HepG2 (cell line): ENCODE measurements around the gene ATP6V0D1. TPM values are rescaled to one million over a fixed set of nuclear protein-coding genes. Genes with fewer than 3 reads are reported as not detected.
A peak's percentile ranks its signal among the peaks of the same experiment; 100 is the strongest.

ENCODE experiments used
- CHD4 ChIP-seq: fragments of 200-600 bp; sonication (generic); IDR thresholded peaks from 2 replicates; pipeline ENCODE4 v1.7.0; 2017; ENCODE audit warnings: mild to moderate bottlenecking, low read length, borderline replicate concordance
- ERF ChIP-seq: IDR thresholded peaks from 2 replicates; pipeline ENCODE4 v1.6.1; 2018; ENCODE audit warnings: missing biosample characterization, missing genetic modification reagents
- FOSL1 ChIP-seq: sonication (generic); formaldehyde crosslinking; IDR thresholded peaks from 2 replicates; pipeline ENCODE4 v1.9.0; 2021; ENCODE audit warnings: missing genetic modification reagents, borderline replicate concordance
- GABPA ChIP-seq, 2 experiments: IDR thresholded peaks; 2 replicates each; pipeline ENCODE4 v1.6.1; 2011 to 2016; ENCODE audit warnings: low read depth in 2 of 2, low read length in 1 of 2, missing biosample characterization in 1 of 2, missing genetic modification characterization in 1 of 2
- KAT7 ChIP-seq: IDR thresholded peaks from 2 replicates; pipeline ENCODE4 v1.6.1; 2018; ENCODE audit warnings: borderline replicate concordance, missing compliant biosample characterization
- POLR2A ChIP-seq, 2 experiments: IDR thresholded peaks; 2 replicates each; pipeline ENCODE4 v1.6.1; 2011; ENCODE audit warnings: low read depth in 2 of 2, low read length in 2 of 2, mild to moderate bottlenecking in 1 of 2, moderate library complexity in 1 of 2; ENCODE audit not compliant: insufficient read depth in 1 of 2
- REL ChIP-seq: sonication (generic); formaldehyde crosslinking; conservative IDR thresholded peaks from 2 replicates; pipeline ENCODE4 v1.8.0; 2022; ENCODE audit warnings: mild to moderate bottlenecking, missing genetic modification reagents, moderate library complexity
- SALL2 ChIP-seq: sonication (generic); formaldehyde crosslinking; IDR thresholded peaks from 2 replicates; pipeline ENCODE4 v1.8.1; 2023; ENCODE audit warnings: mild to moderate bottlenecking, missing genetic modification reagents, inconsistent platforms
- SETDB1 ChIP-seq: sonication (generic); formaldehyde crosslinking; IDR thresholded peaks from 2 replicates; pipeline ENCODE4 v1.5.1; 2020; ENCODE audit warnings: missing genetic modification reagents, mild to moderate bottlenecking, borderline replicate concordance
- SRSF1 ChIP-seq: fragments of 200-400 bp; formaldehyde crosslinking; optimal IDR thresholded peaks from 2 replicates; pipeline ENCODE3; 2017; ENCODE audit warnings: mild to moderate bottlenecking, low read depth, low read length, moderate library complexity
- TOPORS ChIP-seq: sonication (generic); formaldehyde crosslinking; IDR thresholded peaks from 2 replicates; pipeline ENCODE4 v1.8.0; 2023; ENCODE audit warnings: mild to moderate bottlenecking, missing genetic modification reagents
- XRCC5 ChIP-seq: fragments of 200-400 bp; formaldehyde crosslinking; optimal IDR thresholded peaks from 2 replicates; pipeline ENCODE3; 2017; ENCODE audit warnings: mild to moderate bottlenecking, low read length
- ZNF724P ChIP-seq: sonication (generic); formaldehyde crosslinking; IDR thresholded peaks from 2 replicates; pipeline ENCODE4 v1.8.0; 2022; ENCODE audit warnings: missing genetic modification reagents, borderline replicate concordance
- ZNF790 ChIP-seq: sonication (generic); formaldehyde crosslinking; IDR thresholded peaks from 2 replicates; pipeline ENCODE4 v1.8.0; 2022; ENCODE audit warnings: missing genetic modification reagents, mild to moderate bottlenecking, borderline replicate concordance
- polyA plus RNA-seq, 8 experiments: library from polyadenylated mRNA; depleted of rRNA in 3 of 8; stranded (reverse) in 7 of 8; unstranded in 1 of 8; fragments of >200 nt; fragmentation: Illumina TruSeq in 4 of 8; extraction: Trizol in 4 of 8; gene quantifications; 2 replicates each; pipeline versions ENCODE4 v1.2.1 to v1.2.3, GENCODE V29; 2011 to 2016; ENCODE audit warnings: low read depth in 4 of 8, missing spikeins in 1 of 8, mixed read lengths in 1 of 8; ENCODE audit not compliant: insufficient read depth in 1 of 8
- total RNA-seq, 5 experiments: library from RNA; depleted of rRNA; stranded (reverse); fragments of >200 nt; fragmentation: Illumina TruSeq; extraction: Trizol; gene quantifications; 2 replicates each; pipeline ENCODE4 v1.2.3, GENCODE V29; 2016; ENCODE audit warnings: low read depth in 1 of 5
- TF ChIP-seq, protein P1 (sequence below): IDR thresholded peaks from 2 replicates; pipeline ENCODE4 v1.6.1; 2016; ENCODE audit warnings: missing biosample characterization, missing genetic modification reagents, low read depth
- TF ChIP-seq, protein P2 (sequence below): sonication (generic); formaldehyde crosslinking; IDR thresholded peaks from 2 replicates; pipeline ENCODE4 v1.5.0; 2020; ENCODE audit warnings: mild to moderate bottlenecking, missing genetic modification reagents, moderate library complexity
- TF ChIP-seq, protein P3 (sequence below): sonication (generic); formaldehyde crosslinking; conservative IDR thresholded peaks from 2 replicates; pipeline ENCODE4 v1.4.0; 2020; ENCODE audit warnings: missing genetic modification reagents
- TF ChIP-seq, protein P4 (sequence below): IDR thresholded peaks from 2 replicates; pipeline ENCODE4 v1.6.1; 2016; ENCODE audit warnings: control low read depth
- TF ChIP-seq, protein P5 (sequence below): sonication (generic); formaldehyde crosslinking; IDR thresholded peaks from 2 replicates; pipeline ENCODE4 v1.5.1; 2020; ENCODE audit warnings: missing genetic modification reagents, mild to moderate bottlenecking, borderline replicate concordance
- TF ChIP-seq, protein P6 (sequence below): sonication (generic); formaldehyde crosslinking; IDR thresholded peaks from 2 replicates; pipeline ENCODE4 v1.8.0; 2022; ENCODE audit warnings: missing genetic modification reagents, low read depth, mild to moderate bottlenecking, borderline replicate concordance

Gene ATP6V0D1
- total and polyA plus RNA-seq, 2 of the 13 experiments (the other 11 are each of a cell fraction or from before 2014, with no cell fraction given), result 51.1 to 61.3 TPM

DNA sequence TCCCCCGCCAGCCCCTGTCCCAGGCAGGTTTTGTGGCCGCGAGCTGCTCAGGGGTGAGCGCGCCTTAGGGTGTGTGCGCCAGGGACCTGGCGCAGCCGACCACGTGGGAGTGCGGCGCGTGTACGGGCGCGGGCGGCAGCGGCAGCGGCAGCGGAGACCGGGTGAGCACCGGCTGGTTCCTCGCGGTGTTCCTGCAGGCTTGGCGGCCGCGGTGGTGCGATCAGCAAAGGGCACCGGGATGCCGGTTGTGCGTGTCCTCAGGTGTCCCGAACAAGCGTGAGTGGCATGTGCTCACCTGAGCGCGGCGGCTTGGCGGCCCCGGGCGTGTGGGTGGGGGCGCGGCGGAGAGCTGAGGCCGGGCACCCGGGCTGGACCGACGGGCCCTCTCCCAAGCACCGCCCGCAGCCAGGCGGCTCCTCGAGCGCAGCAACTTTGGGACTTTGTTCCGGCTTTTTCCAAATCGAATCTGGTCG, 50.4 kb downstream of the ATP6V0D1 start (continued):
- TF ChIP-seq, protein P1, sequence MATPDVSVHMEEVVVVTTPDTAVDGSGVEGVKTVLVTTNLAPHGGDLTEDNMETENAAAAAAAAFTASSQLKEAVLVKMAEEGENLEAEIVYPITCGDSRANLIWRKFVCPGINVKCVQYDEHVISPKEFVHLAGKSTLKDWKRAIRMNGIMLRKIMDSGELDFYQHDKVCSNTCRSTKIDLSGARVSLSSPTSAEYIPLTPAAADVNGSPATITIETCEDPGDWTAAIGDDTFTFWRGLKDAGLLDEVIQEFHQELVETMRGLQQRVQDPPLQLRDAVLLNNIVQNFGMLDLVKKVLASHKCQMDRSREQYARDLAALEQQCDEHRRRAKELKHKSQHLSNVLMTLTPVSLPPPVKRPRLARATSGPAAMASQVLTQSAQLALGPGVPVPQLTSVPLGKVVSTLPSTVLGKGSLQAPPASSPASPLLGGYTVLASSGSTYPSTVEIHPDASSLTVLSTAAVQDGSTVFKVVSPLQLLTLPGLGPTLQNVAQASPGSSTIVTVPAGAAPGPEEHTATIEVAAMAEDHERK (CRISPR knock-in tag), result no peak
- TF ChIP-seq FOSL1 (CRISPR knock-in tag), result no peak
- TF ChIP-seq, protein P2, sequence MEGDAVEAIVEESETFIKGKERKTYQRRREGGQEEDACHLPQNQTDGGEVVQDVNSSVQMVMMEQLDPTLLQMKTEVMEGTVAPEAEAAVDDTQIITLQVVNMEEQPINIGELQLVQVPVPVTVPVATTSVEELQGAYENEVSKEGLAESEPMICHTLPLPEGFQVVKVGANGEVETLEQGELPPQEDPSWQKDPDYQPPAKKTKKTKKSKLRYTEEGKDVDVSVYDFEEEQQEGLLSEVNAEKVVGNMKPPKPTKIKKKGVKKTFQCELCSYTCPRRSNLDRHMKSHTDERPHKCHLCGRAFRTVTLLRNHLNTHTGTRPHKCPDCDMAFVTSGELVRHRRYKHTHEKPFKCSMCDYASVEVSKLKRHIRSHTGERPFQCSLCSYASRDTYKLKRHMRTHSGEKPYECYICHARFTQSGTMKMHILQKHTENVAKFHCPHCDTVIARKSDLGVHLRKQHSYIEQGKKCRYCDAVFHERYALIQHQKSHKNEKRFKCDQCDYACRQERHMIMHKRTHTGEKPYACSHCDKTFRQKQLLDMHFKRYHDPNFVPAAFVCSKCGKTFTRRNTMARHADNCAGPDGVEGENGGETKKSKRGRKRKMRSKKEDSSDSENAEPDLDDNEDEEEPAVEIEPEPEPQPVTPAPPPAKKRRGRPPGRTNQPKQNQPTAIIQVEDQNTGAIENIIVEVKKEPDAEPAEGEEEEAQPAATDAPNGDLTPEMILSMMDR (CRISPR knock-in tag), result no peak
- TF ChIP-seq SETDB1 (CRISPR knock-in tag), result no peak
- peak; percentile 31 for TF ChIP-seq XRCC5
- TF ChIP-seq ZNF724P (CRISPR knock-in tag), result peak; percentile 83; the same call in 1 of the 2 replicates
- peak; percentile 96; the same call in 1 of the 2 replicates for TF ChIP-seq ZNF790 (CRISPR knock-in tag)
- TF ChIP-seq, protein P3, sequence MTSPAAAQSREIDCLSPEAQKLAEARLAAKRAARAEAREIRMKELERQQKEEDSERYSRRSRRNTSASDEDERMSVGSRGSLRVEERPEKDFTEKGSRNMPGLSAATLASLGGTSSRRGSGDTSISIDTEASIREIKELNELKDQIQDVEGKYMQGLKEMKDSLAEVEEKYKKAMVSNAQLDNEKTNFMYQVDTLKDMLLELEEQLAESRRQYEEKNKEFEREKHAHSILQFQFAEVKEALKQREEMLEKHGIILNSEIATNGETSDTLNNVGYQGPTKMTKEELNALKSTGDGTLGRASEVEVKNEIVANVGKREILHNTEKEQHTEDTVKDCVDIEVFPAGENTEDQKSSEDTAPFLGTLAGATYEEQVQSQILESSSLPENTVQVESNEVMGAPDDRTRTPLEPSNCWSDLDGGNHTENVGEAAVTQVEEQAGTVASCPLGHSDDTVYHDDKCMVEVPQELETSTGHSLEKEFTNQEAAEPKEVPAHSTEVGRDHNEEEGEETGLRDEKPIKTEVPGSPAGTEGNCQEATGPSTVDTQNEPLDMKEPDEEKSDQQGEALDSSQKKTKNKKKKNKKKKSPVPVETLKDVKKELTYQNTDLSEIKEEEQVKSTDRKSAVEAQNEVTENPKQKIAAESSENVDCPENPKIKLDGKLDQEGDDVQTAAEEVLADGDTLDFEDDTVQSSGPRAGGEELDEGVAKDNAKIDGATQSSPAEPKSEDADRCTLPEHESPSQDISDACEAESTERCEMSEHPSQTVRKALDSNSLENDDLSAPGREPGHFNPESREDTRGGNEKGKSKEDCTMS (CRISPR knock-in tag), result no peak
- TF ChIP-seq, protein P4, sequence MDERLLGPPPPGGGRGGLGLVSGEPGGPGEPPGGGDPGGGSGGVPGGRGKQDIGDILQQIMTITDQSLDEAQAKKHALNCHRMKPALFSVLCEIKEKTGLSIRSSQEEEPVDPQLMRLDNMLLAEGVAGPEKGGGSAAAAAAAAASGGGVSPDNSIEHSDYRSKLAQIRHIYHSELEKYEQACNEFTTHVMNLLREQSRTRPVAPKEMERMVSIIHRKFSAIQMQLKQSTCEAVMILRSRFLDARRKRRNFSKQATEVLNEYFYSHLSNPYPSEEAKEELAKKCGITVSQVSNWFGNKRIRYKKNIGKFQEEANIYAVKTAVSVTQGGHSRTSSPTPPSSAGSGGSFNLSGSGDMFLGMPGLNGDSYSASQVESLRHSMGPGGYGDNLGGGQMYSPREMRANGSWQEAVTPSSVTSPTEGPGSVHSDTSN (CRISPR knock-in tag), result no peak
- TF ChIP-seq GABPA (IDR thresholded peaks at IDR 0.05; ENCODE audit: low read depth, low read length), result no peak
- TF ChIP-seq GABPA (CRISPR knock-in tag; IDR thresholded peaks at IDR 0.05; ENCODE audit: low read depth), result no peak
- TF ChIP-seq TOPORS (CRISPR knock-in tag), result peak; percentile 68; the same call in 1 of the 2 replicates
- no peak for TF ChIP-seq SRSF1
- TF ChIP-seq ERF (CRISPR knock-in tag), result peak; percentile 59; the same call in 1 of the 2 replicates
- TF ChIP-seq POLR2A (IDR thresholded peaks at IDR 0.05; ENCODE audit: insufficient read depth in 1 of 2, low read depth in 2 of 2, low read length in 2 of 2), result peak in 1 of 2 experiments; percentile 78; a peak in 2 of 4 replicates
- TF ChIP-seq SALL2, result 0 out of 2 replicates have a peak, but pooled peaks have one; percentile 26
- no peak for TF ChIP-seq CHD4
- TF ChIP-seq, protein P5, sequence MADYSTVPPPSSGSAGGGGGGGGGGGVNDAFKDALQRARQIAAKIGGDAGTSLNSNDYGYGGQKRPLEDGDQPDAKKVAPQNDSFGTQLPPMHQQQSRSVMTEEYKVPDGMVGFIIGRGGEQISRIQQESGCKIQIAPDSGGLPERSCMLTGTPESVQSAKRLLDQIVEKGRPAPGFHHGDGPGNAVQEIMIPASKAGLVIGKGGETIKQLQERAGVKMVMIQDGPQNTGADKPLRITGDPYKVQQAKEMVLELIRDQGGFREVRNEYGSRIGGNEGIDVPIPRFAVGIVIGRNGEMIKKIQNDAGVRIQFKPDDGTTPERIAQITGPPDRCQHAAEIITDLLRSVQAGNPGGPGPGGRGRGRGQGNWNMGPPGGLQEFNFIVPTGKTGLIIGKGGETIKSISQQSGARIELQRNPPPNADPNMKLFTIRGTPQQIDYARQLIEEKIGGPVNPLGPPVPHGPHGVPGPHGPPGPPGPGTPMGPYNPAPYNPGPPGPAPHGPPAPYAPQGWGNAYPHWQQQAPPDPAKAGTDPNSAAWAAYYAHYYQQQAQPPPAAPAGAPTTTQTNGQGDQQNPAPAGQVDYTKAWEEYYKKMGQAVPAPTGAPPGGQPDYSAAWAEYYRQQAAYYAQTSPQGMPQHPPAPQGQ (CRISPR knock-in tag), result no peak
- TF ChIP-seq, protein P6, sequence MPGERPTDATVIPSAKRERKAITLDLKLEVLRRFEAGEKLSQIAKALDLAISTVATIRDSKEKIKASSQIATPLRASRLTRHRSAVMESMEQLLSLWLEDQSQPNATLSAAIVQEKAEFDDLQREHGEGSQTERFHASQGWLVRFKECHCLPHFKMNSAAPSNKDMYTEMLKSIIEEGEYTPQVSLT, result no peak
- TF ChIP-seq KAT7 (CRISPR knock-in tag), result no peak; the same call in 1 of the 2 replicates
- TF ChIP-seq REL, result peak; percentile 76; the same call in 1 of the 2 replicates
